GM13976 (cell line): ENCODE measurements around the gene HBQ1.
"Not testable (repeated sequence)": the region's sequence is repeated elsewhere in the genome, so short reads cannot be mapped to it uniquely, and the experiment has no call there.

ENCODE experiments used
- DNase-seq: peaks from one replicate; pipeline ENCODE4 v3.0.0; 2012; ENCODE audit warnings: low spot score
- CTCF ChIP-seq: IDR thresholded peaks from 2 replicates; pipeline ENCODE4 v1.5.1; 2012; ENCODE audit warnings: borderline replicate concordance, mild to moderate bottlenecking; ENCODE audit not compliant: insufficient read depth; ENCODE audit errors: extremely low read depth, missing control alignments, control extremely low read depth
- in situ Hi-C: fragments of 300-500 bp; cut with MboI; formaldehyde crosslinking; loops from one replicate; pipeline ENCODE4 v1.12.0; 2022; ENCODE audit warnings: low sequenced_read_pairs, mixed read lengths, inconsistent platforms; ENCODE audit not compliant: unreplicated experiment

The HBQ1 gene

GRCh38 chr16:166375-167121 is 13.7 kb upstream of the HBQ1 start:
- in situ Hi-C loops, result no loop called here
- DNase-seq, result no peak
- TF ChIP-seq CTCF, result no peak

- in situ Hi-C loops, result no loop called here
- TF ChIP-seq CTCF, result no peak
- DNase-seq, result no peak
Measured at GRCh38 chr16:167122-167690, 13.1 kb upstream of the HBQ1 start.

- DNase-seq, result no peak
- TF ChIP-seq CTCF, result no peak
- in situ Hi-C loops, result no loop called here
Measured at GRCh38 chr16:168424-168823, 11.8 kb upstream of the HBQ1 start.

- TF ChIP-seq CTCF, result no peak
- in situ Hi-C loops, result no loop called here
- DNase-seq, result no peak
Measured at GRCh38 chr16:169014-169413, 11.2 kb upstream of the HBQ1 start.

- DNase-seq, in situ Hi-C loops: not testable (repeated sequence)
Measured at GRCh38 chr16:170088-170507, 10.2 kb upstream of the HBQ1 start.

GRCh38 chr16:170788-171187 is 9.5 kb upstream of the HBQ1 start:
- no peak for DNase-seq
- in situ Hi-C loops, result no loop called here

GRCh38 chr16:172374-172941 is 7.8 kb upstream of the HBQ1 start, which contains the start of gene HBA2:
TSS of gene HBA2 (plus strand) at chr16:172876. CDS start at chr16:172913, 37 bp downstream.
- in situ Hi-C loops, DNase-seq: not testable (repeated sequence)

More at GRCh38 chr16:170788-171187, 9.5 kb upstream of the HBQ1 start:
- TF ChIP-seq CTCF, result no peak

- in situ Hi-C loops, result not testable (repeated sequence)
Measured at GRCh38 chr16:173211-173854, 6.9 kb upstream of the HBQ1 start.

GRCh38 chr16:173928-174769 is 6.1 kb upstream of the HBQ1 start:
- in situ Hi-C loops, result not testable (repeated sequence)

More at GRCh38 chr16:173211-173854, 6.9 kb upstream of the HBQ1 start:
- DNase-seq, result not testable (repeated sequence)

More at GRCh38 chr16:173928-174769, 6.1 kb upstream of the HBQ1 start:
- DNase-seq, result not testable (repeated sequence)
